Measurements from ENCODE around the gene B3GALNT2. TPM values are rescaled to one million over a fixed set of nuclear protein-coding genes. Genes with fewer than 3 reads are reported as not detected.

Gene B3GALNT2
- polyA plus RNA-seq, 3 donors, result 8.9 to 11.8 (median 10.4) TPM

- Histone ChIP-seq H3K27ac (ENCODE audit: low read depth in 1 of 2, low read length in 2 of 2) (no peak overlapping the region), H4K20me1 (ENCODE audit: insufficient read depth, low read length) (peaks cover 17% of the 10 kb centered on the region), H3K9ac (ENCODE audit: insufficient read depth, low read length, poor library complexity, severe bottlenecking) (no peak overlapping the region), H3K79me2 (ENCODE audit: insufficient read depth, low read length) (peaks cover 30% of the 10 kb centered on the region), H3K4me1 (ENCODE audit: control insufficient read depth in 1 of 2, insufficient read depth in 2 of 2, low read length in 2 of 2) (no peaks in the 10 kb centered on the region), H3K9me3 (replicated peaks in 1 of 2; ENCODE audit: control insufficient read depth in 1 of 2, insufficient read depth in 1 of 2, low read length in 2 of 2) (no peaks in the 10 kb centered on the region), H3K4me3 (replicated peaks in 1 of 3; ENCODE audit: low read depth in 2 of 3, low read length in 3 of 3) (no peak overlapping the region), H2AFZ (ENCODE audit: insufficient read depth, low read depth, low read length, poor library complexity, severe bottlenecking) (no peak overlapping the region), H3K27me3 (ENCODE audit: control insufficient read depth in 2 of 2, insufficient read depth in 2 of 2, low read length in 2 of 2) (no peaks in the 10 kb centered on the region), H3K4me2 (replicated peaks; ENCODE audit: extremely low read depth, low read length, poor library complexity, severe bottlenecking) (no peak overlapping the region), H3K36me3 (replicated peaks in 1 of 2; ENCODE audit: control insufficient read depth in 1 of 2, insufficient read depth in 2 of 2, low read length in 2 of 2) (peaks cover 29 to 56% of the 10 kb centered on the region in 2 donors)
- no peak for TF ChIP-seq CTCF (IDR thresholded peaks at IDR 0.05)
- Mint-ChIP-seq H3K27me3 (ENCODE audit: low read depth in 3 of 3) (peaks cover 0 to 1% (median 0%) of the 10 kb centered on the region in 3 donors), H3K9me3 (no peaks in the 10 kb centered on the region), H3K4me3 (no peak overlapping the region), H3K27ac (no peak overlapping the region), H3K36me3 (peaks cover 30 to 36% of the 10 kb centered on the region in 2 donors), H3K4me1 (peaks cover 1% of the 10 kb centered on the region)
- intact Hi-C loops (cut with micrococcal nuclease), result no loop called here
- no peak for DNase-seq
- WGBS (ENCODE audit: insufficient coverage), result 100% methylated on average over 2 of the region's 9 CpGs
These were observed 9.7 kb downstream of the B3GALNT2 start for GRCh38 chr1:235494531-235494930.

- no peak for DNase-seq
- no peaks in the 10 kb centered on the region for H4K20me1 ChIP-seq (ENCODE audit: insufficient read depth, low read length)
- H2AFZ ChIP-seq (ENCODE audit: insufficient read depth, low read depth, low read length, poor library complexity, severe bottlenecking), result no peak overlapping the region
- H3K4me2 ChIP-seq (replicated peaks; ENCODE audit: extremely low read depth, low read length, poor library complexity, severe bottlenecking), result no peak overlapping the region
- WGBS (ENCODE audit: insufficient coverage), result 90% methylated on average over 1 of the region's 3 CpGs
- no peaks in the 10 kb centered on the region for H3K4me1 ChIP-seq (ENCODE audit: control insufficient read depth in 1 of 2, insufficient read depth in 2 of 2, low read length in 2 of 2)
- peaks cover 0 to 1% (median 0%) of the 10 kb centered on the region in 3 donors for H3K27me3 Mint-ChIP-seq (ENCODE audit: low read depth in 3 of 3)
- H3K4me1 Mint-ChIP-seq, result peaks cover 1% of the 10 kb centered on the region
- no peak overlapping the region for H3K4me3 ChIP-seq (replicated peaks in 1 of 3; ENCODE audit: low read depth in 2 of 3, low read length in 3 of 3)
- H3K27ac Mint-ChIP-seq, result peak overlapping the region in 3 of 7 donors; percentile 3 to 78 (median 31)
- peaks cover 1% of the 10 kb centered on the region for H3K79me2 ChIP-seq (ENCODE audit: insufficient read depth, low read length)
- H3K27ac ChIP-seq (ENCODE audit: low read depth in 1 of 2, low read length in 2 of 2), result no peak overlapping the region
- H3K4me3 Mint-ChIP-seq, result no peak overlapping the region
- no peaks in the 10 kb centered on the region for H3K27me3 ChIP-seq (ENCODE audit: control insufficient read depth in 2 of 2, insufficient read depth in 2 of 2, low read length in 2 of 2)
- no peaks in the 10 kb centered on the region for H3K9me3 ChIP-seq (replicated peaks in 1 of 2; ENCODE audit: control insufficient read depth in 1 of 2, insufficient read depth in 1 of 2, low read length in 2 of 2)
- intact Hi-C loops (cut with micrococcal nuclease), result no loop called here
- no peaks in the 10 kb centered on the region for H3K9me3 Mint-ChIP-seq
- H3K36me3 ChIP-seq (replicated peaks in 1 of 2; ENCODE audit: control insufficient read depth in 1 of 2, insufficient read depth in 2 of 2, low read length in 2 of 2), result peaks cover 29 to 78% of the 10 kb centered on the region in 2 donors
- peaks cover 37 to 46% of the 10 kb centered on the region in 2 donors for H3K36me3 Mint-ChIP-seq
- TF ChIP-seq CTCF (IDR thresholded peaks at IDR 0.05), result no peak
- no peak overlapping the region for H3K9ac ChIP-seq (ENCODE audit: insufficient read depth, low read length, poor library complexity, severe bottlenecking)
These were observed 12.6 kb downstream of the B3GALNT2 start for GRCh38 chr1:235491644-235492043.

All from CD14-positive monocyte (primary cell).